ENCODE data around the gene VPS39. TPM values are rescaled to one million over a fixed set of nuclear protein-coding genes. Genes with fewer than 3 reads are reported as not detected.
A peak's percentile ranks its signal among the peaks of the same experiment; 100 is the strongest.

Gene VPS39
- total and polyA plus RNA-seq, 2 experiments from 2014 or later: 28.8 to 43.9 TPM

- no peaks in the 10 kb centered on the region for H3K4me1 ChIP-seq (ENCODE audit: insufficient read depth)
- peak; percentile 42 for DNase-seq (ENCODE audit: low spot score)
- no peak overlapping the region for H3K4me2 ChIP-seq
- H4K20me1 ChIP-seq (ENCODE audit: insufficient read depth, poor library complexity, severe bottlenecking): no peaks in the 10 kb centered on the region
- H3K27ac ChIP-seq: no peak overlapping the region
- no peaks in the 10 kb centered on the region for H3K79me2 ChIP-seq
- no peak overlapping the region for H3K4me3 ChIP-seq
- H3K36me3 ChIP-seq (replicated peaks; ENCODE audit: insufficient read depth, low read depth): no peaks in the 10 kb centered on the region
- WGBS (ENCODE audit: low lambda C conversion rate, missing lambda C conversion rate): 75% methylated on average over 11 of the region's 11 CpGs
- no peak for TF ChIP-seq EZH2 (IDR thresholded peaks at IDR 0.05; ENCODE audit: borderline replicate concordance)
- TF ChIP-seq, protein P1, sequence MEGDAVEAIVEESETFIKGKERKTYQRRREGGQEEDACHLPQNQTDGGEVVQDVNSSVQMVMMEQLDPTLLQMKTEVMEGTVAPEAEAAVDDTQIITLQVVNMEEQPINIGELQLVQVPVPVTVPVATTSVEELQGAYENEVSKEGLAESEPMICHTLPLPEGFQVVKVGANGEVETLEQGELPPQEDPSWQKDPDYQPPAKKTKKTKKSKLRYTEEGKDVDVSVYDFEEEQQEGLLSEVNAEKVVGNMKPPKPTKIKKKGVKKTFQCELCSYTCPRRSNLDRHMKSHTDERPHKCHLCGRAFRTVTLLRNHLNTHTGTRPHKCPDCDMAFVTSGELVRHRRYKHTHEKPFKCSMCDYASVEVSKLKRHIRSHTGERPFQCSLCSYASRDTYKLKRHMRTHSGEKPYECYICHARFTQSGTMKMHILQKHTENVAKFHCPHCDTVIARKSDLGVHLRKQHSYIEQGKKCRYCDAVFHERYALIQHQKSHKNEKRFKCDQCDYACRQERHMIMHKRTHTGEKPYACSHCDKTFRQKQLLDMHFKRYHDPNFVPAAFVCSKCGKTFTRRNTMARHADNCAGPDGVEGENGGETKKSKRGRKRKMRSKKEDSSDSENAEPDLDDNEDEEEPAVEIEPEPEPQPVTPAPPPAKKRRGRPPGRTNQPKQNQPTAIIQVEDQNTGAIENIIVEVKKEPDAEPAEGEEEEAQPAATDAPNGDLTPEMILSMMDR (IDR thresholded peaks at IDR 0.05; ENCODE audit: poor library complexity): peak; percentile 40
- H3K9me3 ChIP-seq (ENCODE audit: low read depth): no peaks in the 10 kb centered on the region
- H3K27me3 ChIP-seq: peaks cover 6% of the 10 kb centered on the region
- no peak overlapping the region for H2AFZ ChIP-seq
- no peaks in the 10 kb centered on the region for H3K9me2 ChIP-seq (replicated peaks; ENCODE audit: insufficient read depth)
Measured at GRCh38 chr15:42133886-42134502, 74.1 kb downstream of the VPS39 start.

GRCh38 chr15:42133356-42133755, 74.7 kb downstream of the VPS39 start:
- no peak for DNase-seq (ENCODE audit: low spot score)
- no peak overlapping the region for H3K4me3 ChIP-seq

GRCh38 chr15:42131826-42132806, 76.0 kb downstream of the VPS39 start:
- no peak overlapping the region for H3K27ac ChIP-seq
- H3K4me2 ChIP-seq: no peak overlapping the region
- H3K4me1 ChIP-seq (ENCODE audit: insufficient read depth): no peaks in the 10 kb centered on the region
- no peak overlapping the region for H2AFZ ChIP-seq
- DNase-seq (ENCODE audit: low spot score): peak; percentile 22
- H3K4me3 ChIP-seq: no peak overlapping the region
- H4K20me1 ChIP-seq (ENCODE audit: insufficient read depth, poor library complexity, severe bottlenecking): no peaks in the 10 kb centered on the region
- no peaks in the 10 kb centered on the region for H3K36me3 ChIP-seq (replicated peaks; ENCODE audit: insufficient read depth, low read depth)
- H3K27me3 ChIP-seq: peaks cover 7% of the 10 kb centered on the region
- H3K79me2 ChIP-seq: no peaks in the 10 kb centered on the region
- TF ChIP-seq EZH2 (IDR thresholded peaks at IDR 0.05; ENCODE audit: borderline replicate concordance): no peak
- TF ChIP-seq, protein P1 (IDR thresholded peaks at IDR 0.05; ENCODE audit: poor library complexity): no peak
- TF ChIP-seq EZH2phosphoT487 (IDR thresholded peaks at IDR 0.05; ENCODE audit: low read depth, severe bottlenecking, unreplicated experiment): no peak
- no peaks in the 10 kb centered on the region for H3K9me2 ChIP-seq (replicated peaks; ENCODE audit: insufficient read depth)
- WGBS (ENCODE audit: low lambda C conversion rate, missing lambda C conversion rate): 66% methylated on average over 9 of the region's 9 CpGs
- no peaks in the 10 kb centered on the region for H3K9me3 ChIP-seq (ENCODE audit: low read depth)

More at GRCh38 chr15:42133356-42133755, 74.7 kb downstream of the VPS39 start:
- no peak overlapping the region for H2AFZ ChIP-seq
- H3K36me3 ChIP-seq (replicated peaks; ENCODE audit: insufficient read depth, low read depth): no peaks in the 10 kb centered on the region
- H3K4me2 ChIP-seq: no peak overlapping the region
- TF ChIP-seq, protein P1 (IDR thresholded peaks at IDR 0.05; ENCODE audit: poor library complexity): no peak
- TF ChIP-seq EZH2 (IDR thresholded peaks at IDR 0.05; ENCODE audit: borderline replicate concordance): no peak
- no peak for TF ChIP-seq EZH2phosphoT487 (IDR thresholded peaks at IDR 0.05; ENCODE audit: low read depth, severe bottlenecking, unreplicated experiment)
- H3K79me2 ChIP-seq: no peaks in the 10 kb centered on the region
- no peaks in the 10 kb centered on the region for H3K4me1 ChIP-seq (ENCODE audit: insufficient read depth)
- peaks cover 7% of the 10 kb centered on the region for H3K27me3 ChIP-seq
- 91% methylated on average over 4 of the region's 4 CpGs for WGBS (ENCODE audit: low lambda C conversion rate, missing lambda C conversion rate)
- no peaks in the 10 kb centered on the region for H4K20me1 ChIP-seq (ENCODE audit: insufficient read depth, poor library complexity, severe bottlenecking)
- H3K9me3 ChIP-seq (ENCODE audit: low read depth): no peaks in the 10 kb centered on the region
- H3K9me2 ChIP-seq (replicated peaks; ENCODE audit: insufficient read depth): no peaks in the 10 kb centered on the region
- no peak overlapping the region for H3K27ac ChIP-seq

Data from hepatocyte (in vitro differentiated cells).